Muscle of arm (tissue), 12 donors: ENCODE measurements around the gene TRIM66. TPM values are rescaled to one million over a fixed set of nuclear protein-coding genes. Genes with fewer than 3 reads are reported as not detected.

Experiments
- DNase-seq: peaks from one replicate; pipeline ENCODE4 v3.0.0-alpha.2; 2013
- polyA plus RNA-seq, 12 donors: library from polyadenylated mRNA; unstranded; fragments of 120-200 nt; gene quantifications; one replicate each; pipeline ENCODE4 v1.2.1, GENCODE V29; 2013; ENCODE audit not compliant: insufficient read length in 12 of 12

Gene TRIM66
- polyA plus RNA-seq, 12 donors = 1.4 to 10.5 (median 3.3) TPM; not detected in 1

- DNase-seq = no peak
These were observed 104.5 kb downstream of the TRIM66 start for GRCh38 chr11:8577791-8578581.

GRCh38 chr11:8574798-8575197 is 107.7 kb downstream of the TRIM66 start:
- DNase-seq = no peak

- no peak for DNase-seq
These were observed 108.7 kb downstream of the TRIM66 start for GRCh38 chr11:8573777-8574176.

GRCh38 chr11:8567602-8568198 is 114.8 kb downstream of the TRIM66 start:
- no peak for DNase-seq

GRCh38 chr11:8566613-8567210 is 115.8 kb downstream of the TRIM66 start:
- peak; percentile 48 for DNase-seq

GRCh38 chr11:8564526-8564925 is 117.9 kb downstream of the TRIM66 start:
- no peak for DNase-seq

Other genes starting within 250 kb of the TRIM66 start
- 1 to 10 TPM in 10 of 12 donors, not detected in 2; 2.0 to 7.2 (median 3.7) TPM for gene STK33, start 88.4 kb downstream of the TRIM66 start, polyA plus RNA-seq
- gene RPL27A, start 127 bp upstream of the TRIM66 start, polyA plus RNA-seq = 1,000 to 10,000 TPM; 1,657 to 4,063 (median 3,244) TPM
- 10 to 100 TPM in 11 of 12 donors, not detected in 1; 18.4 to 26.5 (median 22.8) TPM for gene AKIP1, start 228.5 kb upstream of the TRIM66 start, polyA plus RNA-seq